Retinal pigment epithelial cell (primary cell): ENCODE results near the gene ARFGAP3.

ENCODE experiments used
- DNase-seq: peaks from one replicate; pipeline ENCODE4 v3.0.0-alpha.2; 2010; ENCODE audit warnings: low read depth
- H3K4me3 ChIP-seq: 2 replicates; pipeline ENCODE4 v1.5.1; 2011; ENCODE audit warnings: mild to moderate bottlenecking, low read length, control low read depth, moderate library complexity
- TF ChIP-seq, protein P1 (sequence below): conservative IDR thresholded peaks from 2 replicates; pipeline ENCODE4 v1.5.1; 2011; ENCODE audit warnings: low read depth, low read length, control low read depth, inconsistent platforms

The ARFGAP3 gene

GRCh38 chr22:42878561-42879305 is 21.7 kb upstream of the ARFGAP3 start:
- TF ChIP-seq, protein P1, sequence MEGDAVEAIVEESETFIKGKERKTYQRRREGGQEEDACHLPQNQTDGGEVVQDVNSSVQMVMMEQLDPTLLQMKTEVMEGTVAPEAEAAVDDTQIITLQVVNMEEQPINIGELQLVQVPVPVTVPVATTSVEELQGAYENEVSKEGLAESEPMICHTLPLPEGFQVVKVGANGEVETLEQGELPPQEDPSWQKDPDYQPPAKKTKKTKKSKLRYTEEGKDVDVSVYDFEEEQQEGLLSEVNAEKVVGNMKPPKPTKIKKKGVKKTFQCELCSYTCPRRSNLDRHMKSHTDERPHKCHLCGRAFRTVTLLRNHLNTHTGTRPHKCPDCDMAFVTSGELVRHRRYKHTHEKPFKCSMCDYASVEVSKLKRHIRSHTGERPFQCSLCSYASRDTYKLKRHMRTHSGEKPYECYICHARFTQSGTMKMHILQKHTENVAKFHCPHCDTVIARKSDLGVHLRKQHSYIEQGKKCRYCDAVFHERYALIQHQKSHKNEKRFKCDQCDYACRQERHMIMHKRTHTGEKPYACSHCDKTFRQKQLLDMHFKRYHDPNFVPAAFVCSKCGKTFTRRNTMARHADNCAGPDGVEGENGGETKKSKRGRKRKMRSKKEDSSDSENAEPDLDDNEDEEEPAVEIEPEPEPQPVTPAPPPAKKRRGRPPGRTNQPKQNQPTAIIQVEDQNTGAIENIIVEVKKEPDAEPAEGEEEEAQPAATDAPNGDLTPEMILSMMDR: no peak
- no peak overlapping the region for H3K4me3 ChIP-seq
- DNase-seq: no peak

GRCh38 chr22:42877597-42878340 is 20.7 kb upstream of the ARFGAP3 start:
- TF ChIP-seq, protein P1: no peak
- no peak for DNase-seq
- no peak overlapping the region for H3K4me3 ChIP-seq

DNA sequence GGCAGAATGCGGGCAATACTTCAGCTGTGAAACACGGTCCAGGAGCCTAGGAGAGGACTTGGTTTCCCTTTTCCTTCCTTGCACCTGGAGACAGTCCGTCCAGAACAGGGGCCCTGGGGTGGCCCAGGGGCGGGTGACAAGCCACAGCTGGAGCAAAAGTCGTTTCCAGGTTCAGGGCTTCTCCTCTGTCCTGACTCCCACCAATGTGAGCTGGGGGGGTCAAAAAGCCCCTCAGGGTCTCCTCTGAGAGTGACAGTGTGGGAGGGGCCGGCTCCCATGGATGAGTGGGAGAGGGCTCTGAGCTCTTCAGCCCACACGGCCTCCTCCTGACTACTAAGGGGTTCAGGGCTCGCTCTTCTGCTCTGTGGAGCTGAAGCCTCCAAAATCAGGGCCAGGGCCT is 20.1 kb upstream of the ARFGAP3 start:
- TF ChIP-seq, protein P1: no peak
- no peak overlapping the region for H3K4me3 ChIP-seq
- no peak for DNase-seq

GRCh38 chr22:42876041-42876440 is 19.0 kb upstream of the ARFGAP3 start:
- TF ChIP-seq, protein P1: no peak

GRCh38 chr22:42874010-42874409 is 16.9 kb upstream of the ARFGAP3 start:
- no peak for DNase-seq
- TF ChIP-seq, protein P1: no peak
- H3K4me3 ChIP-seq: no peak overlapping the region

More at GRCh38 chr22:42876041-42876440, 19.0 kb upstream of the ARFGAP3 start:
- no peak for DNase-seq
- H3K4me3 ChIP-seq: no peak overlapping the region

DNA sequence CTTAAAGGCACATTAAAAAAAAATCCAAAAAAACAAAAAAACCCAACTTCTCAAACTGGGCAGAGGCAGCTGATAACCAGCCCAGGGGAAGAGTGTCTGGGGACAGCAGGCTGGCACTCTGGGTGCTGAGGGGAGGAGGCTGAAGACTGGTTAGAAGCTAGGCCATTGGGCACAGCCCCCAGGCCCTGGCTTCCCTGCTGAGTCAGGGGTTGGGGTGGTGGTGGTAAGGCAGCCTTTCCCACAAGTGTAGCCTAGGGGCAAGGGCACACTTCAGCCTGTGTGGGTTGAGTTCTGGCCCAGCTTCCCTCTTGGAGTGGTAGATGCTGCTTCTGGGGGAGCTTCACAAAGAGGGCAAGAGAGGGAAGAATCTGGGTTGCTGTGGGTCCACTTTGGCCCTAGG is 16.3 kb upstream of the ARFGAP3 start:
- H3K4me3 ChIP-seq: no peak overlapping the region
- no peak for DNase-seq
- TF ChIP-seq, protein P1: no peak
